ENCODE results near the gene MRPL18.
A peak's percentile ranks its signal among the peaks of the same experiment; 100 is the strongest.
"Not testable (repeated sequence)": the region's sequence is repeated elsewhere in the genome, so short reads cannot be mapped to it uniquely, and the experiment has no call there.

Gene MRPL18

DNA sequence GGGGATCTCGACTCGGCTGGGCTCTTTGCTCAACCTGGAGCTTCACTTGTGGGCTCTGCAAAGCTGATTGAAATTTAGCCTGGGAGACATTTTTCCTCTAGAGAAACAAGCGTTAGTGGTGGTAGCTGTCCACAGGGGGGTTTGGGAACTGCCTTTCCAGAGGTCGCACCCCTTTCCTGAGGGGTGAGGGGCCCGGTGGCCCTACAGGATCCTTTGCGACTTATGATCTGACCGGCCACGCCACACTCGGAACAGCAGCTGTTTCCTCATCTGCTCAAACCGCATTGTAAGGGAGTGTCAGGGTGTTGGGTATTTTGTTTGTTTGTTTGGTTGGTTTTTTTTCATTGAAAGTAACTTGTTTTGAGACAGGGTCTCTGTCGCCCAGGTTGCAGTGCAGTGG is 30.9 kb downstream of the MRPL18 start:
- TF ChIP-seq CTCF (IDR thresholded peaks at IDR 0.05; ENCODE audit: insufficient read depth, low read length) (no peak), POLR2AphosphoS5 (IDR thresholded peaks at IDR 0.05; ENCODE audit: low read depth) (0 out of 2 replicates have a peak, but pooled peaks have one; percentile 60)

DNA sequence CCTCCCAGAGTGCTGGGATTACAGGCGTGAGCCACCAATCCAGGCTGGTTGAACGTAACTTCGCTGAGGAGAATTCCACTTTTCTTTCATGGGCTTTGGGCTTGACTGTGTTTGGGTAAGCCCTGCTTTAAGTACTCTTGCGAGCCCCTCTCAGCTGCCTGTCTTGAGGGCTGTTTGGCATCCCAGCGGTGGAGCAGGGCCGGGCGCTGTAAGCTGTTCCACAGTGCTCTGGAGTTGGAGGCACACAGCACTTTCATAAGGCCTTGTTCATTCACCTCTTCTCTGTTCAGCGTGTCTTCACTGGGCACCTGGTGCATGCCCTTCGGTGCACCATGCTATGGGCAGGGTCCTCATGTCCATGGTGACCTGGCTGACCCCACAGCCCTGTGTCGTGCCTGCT is 31.5 kb downstream of the MRPL18 start:
- TF ChIP-seq GABPA (IDR thresholded peaks at IDR 0.05; ENCODE audit: low read depth) (no peak), CTCF (IDR thresholded peaks at IDR 0.05; ENCODE audit: insufficient read depth, low read length) (no peak), POLR2AphosphoS5 (IDR thresholded peaks at IDR 0.05; ENCODE audit: low read depth) (no peak), SPI1 (IDR thresholded peaks at IDR 0.05; ENCODE audit: borderline replicate concordance, low read depth) (no peak)
- TF ChIP-seq, protein P1, sequence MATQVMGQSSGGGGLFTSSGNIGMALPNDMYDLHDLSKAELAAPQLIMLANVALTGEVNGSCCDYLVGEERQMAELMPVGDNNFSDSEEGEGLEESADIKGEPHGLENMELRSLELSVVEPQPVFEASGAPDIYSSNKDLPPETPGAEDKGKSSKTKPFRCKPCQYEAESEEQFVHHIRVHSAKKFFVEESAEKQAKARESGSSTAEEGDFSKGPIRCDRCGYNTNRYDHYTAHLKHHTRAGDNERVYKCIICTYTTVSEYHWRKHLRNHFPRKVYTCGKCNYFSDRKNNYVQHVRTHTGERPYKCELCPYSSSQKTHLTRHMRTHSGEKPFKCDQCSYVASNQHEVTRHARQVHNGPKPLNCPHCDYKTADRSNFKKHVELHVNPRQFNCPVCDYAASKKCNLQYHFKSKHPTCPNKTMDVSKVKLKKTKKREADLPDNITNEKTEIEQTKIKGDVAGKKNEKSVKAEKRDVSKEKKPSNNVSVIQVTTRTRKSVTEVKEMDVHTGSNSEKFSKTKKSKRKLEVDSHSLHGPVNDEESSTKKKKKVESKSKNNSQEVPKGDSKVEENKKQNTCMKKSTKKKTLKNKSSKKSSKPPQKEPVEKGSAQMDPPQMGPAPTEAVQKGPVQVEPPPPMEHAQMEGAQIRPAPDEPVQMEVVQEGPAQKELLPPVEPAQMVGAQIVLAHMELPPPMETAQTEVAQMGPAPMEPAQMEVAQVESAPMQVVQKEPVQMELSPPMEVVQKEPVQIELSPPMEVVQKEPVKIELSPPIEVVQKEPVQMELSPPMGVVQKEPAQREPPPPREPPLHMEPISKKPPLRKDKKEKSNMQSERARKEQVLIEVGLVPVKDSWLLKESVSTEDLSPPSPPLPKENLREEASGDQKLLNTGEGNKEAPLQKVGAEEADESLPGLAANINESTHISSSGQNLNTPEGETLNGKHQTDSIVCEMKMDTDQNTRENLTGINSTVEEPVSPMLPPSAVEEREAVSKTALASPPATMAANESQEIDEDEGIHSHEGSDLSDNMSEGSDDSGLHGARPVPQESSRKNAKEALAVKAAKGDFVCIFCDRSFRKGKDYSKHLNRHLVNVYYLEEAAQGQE (IDR thresholded peaks at IDR 0.05; ENCODE audit: insufficient replicate concordance, low read depth) = no peak
- Histone ChIP-seq H3K27ac (replicated peaks) (peak overlapping the region; percentile 83), H3K27me3 (ENCODE audit: insufficient read depth, poor library complexity, severe bottlenecking) (no peaks in the 10 kb centered on the region)

More for the DNA sequence above, 30.9 kb downstream of the MRPL18 start:
- Histone ChIP-seq H3K27me3 (ENCODE audit: insufficient read depth, poor library complexity, severe bottlenecking) (no peaks in the 10 kb centered on the region), H3K4me3 (replicated peaks; ENCODE audit: insufficient read depth, low read length) (no peak overlapping the region), H3K27ac (replicated peaks) (peak overlapping the region; percentile 83)
- DNase-seq (ENCODE audit: low read depth in 1 of 2, low spot score in 1 of 2) = peak in 1 of 2 experiments; percentile 63

DNA sequence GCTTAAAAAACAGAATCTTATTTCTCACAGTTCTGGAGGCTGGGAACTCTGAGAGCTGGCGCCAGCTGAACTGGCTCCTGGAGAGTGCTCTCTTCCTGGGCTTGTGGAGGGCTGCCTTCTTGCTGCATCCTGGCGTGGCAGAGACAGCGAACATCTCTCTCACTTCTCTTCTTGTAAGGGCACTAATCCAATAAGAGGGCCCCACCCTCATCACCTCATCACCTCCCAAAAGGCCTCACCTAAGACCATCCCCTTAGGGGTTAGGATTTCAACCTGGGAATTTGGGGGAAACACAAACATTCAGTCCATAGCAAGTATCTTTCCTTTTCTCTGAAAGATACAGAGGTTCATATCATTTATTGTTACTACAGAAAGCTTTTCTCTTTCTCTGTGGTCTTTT is 33.7 kb downstream of the MRPL18 start:
- TF ChIP-seq POLR2AphosphoS5 (IDR thresholded peaks at IDR 0.05; ENCODE audit: low read depth) (no peak), CTCF (IDR thresholded peaks at IDR 0.05; ENCODE audit: insufficient read depth, low read length) (no peak)
- TF ChIP-seq, protein P1 (IDR thresholded peaks at IDR 0.05; ENCODE audit: insufficient replicate concordance, low read depth) = no peak
- no peak overlapping the region for H3K27ac ChIP-seq (replicated peaks)
- no peak overlapping the region for H3K4me3 ChIP-seq (replicated peaks; ENCODE audit: insufficient read depth, low read length)
- DNase-seq (ENCODE audit: low read depth in 1 of 2, low spot score in 1 of 2) = no peak
- no peaks in the 10 kb centered on the region for H3K27me3 ChIP-seq (ENCODE audit: insufficient read depth, poor library complexity, severe bottlenecking)

More for the DNA sequence above, 31.5 kb downstream of the MRPL18 start:
- H3K4me3 ChIP-seq (replicated peaks; ENCODE audit: insufficient read depth, low read length) = no peak overlapping the region
- no peak for DNase-seq (ENCODE audit: low read depth in 1 of 2, low spot score in 1 of 2)

DNA sequence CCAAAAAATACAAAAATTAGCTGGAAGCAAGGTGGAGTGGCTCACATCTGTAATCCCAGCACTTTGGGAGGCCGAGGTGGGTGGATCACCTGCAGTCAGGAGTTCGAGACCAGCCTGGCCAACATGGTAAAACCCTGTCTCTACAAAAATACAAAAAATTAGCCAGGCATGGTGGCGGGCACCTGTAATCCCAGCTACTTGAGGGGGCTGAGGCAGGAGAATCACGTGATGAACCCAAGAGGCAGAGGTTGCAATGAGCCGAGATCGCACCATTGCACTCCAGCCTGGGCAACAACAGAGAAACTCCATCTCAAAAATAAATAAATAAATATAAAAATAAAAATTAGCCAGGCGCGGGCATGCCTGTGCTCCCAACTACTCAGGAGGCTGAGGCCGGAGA is 34.4 kb downstream of the MRPL18 start:
- not testable (repeated sequence) for H3K27ac ChIP-seq (replicated peaks); H3K27me3 ChIP-seq (ENCODE audit: insufficient read depth, poor library complexity, severe bottlenecking); DNase-seq (ENCODE audit: low read depth in 1 of 2, low spot score in 1 of 2); H3K4me3 ChIP-seq (replicated peaks; ENCODE audit: insufficient read depth, low read length)
